ENCODE results near the gene C1QTNF9B. TPM values are rescaled to one million over a fixed set of nuclear protein-coding genes. Genes with fewer than 3 reads are reported as not detected.

Gene C1QTNF9B
- total RNA-seq, 1 donor from 2014 or later, result not detected

DNA sequence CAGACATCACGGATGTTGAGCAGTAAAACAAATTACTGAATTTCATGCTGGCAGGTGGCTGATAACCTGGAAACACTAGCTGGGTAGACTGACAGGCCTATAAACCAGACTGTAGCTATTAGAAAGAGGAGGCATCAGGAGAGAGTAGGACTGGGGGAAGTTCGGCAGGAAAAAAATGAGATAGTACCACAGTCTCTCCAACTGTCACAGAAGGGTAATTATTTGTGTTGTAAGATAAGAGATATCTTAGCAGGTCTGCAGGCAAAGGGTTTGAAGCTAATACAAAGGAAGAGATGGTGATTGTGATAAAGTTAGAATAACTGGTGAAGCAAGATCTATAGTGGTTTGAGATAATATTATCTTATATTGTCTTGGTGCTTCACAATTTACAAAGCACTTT is 49.8 kb downstream of the C1QTNF9B start:
- H3K27me3 Mint-ChIP-seq, result no peaks in the 10 kb centered on the region
- no peak overlapping the region for H3K4me3 Mint-ChIP-seq
- H3K27ac Mint-ChIP-seq, result no peak overlapping the region
- DNase-seq (ENCODE audit: extremely low spot score, unreplicated experiment), result no peak
- no peaks in the 10 kb centered on the region for H3K9me3 Mint-ChIP-seq
- H3K4me1 Mint-ChIP-seq (ENCODE audit: unreplicated experiment), result peaks cover 22% of the 10 kb centered on the region
- TF ChIP-seq, protein P1, sequence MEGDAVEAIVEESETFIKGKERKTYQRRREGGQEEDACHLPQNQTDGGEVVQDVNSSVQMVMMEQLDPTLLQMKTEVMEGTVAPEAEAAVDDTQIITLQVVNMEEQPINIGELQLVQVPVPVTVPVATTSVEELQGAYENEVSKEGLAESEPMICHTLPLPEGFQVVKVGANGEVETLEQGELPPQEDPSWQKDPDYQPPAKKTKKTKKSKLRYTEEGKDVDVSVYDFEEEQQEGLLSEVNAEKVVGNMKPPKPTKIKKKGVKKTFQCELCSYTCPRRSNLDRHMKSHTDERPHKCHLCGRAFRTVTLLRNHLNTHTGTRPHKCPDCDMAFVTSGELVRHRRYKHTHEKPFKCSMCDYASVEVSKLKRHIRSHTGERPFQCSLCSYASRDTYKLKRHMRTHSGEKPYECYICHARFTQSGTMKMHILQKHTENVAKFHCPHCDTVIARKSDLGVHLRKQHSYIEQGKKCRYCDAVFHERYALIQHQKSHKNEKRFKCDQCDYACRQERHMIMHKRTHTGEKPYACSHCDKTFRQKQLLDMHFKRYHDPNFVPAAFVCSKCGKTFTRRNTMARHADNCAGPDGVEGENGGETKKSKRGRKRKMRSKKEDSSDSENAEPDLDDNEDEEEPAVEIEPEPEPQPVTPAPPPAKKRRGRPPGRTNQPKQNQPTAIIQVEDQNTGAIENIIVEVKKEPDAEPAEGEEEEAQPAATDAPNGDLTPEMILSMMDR (conservative IDR thresholded peaks at IDR 0.05), result no peak
- H3K36me3 Mint-ChIP-seq, result peaks cover 10% of the 10 kb centered on the region

DNA sequence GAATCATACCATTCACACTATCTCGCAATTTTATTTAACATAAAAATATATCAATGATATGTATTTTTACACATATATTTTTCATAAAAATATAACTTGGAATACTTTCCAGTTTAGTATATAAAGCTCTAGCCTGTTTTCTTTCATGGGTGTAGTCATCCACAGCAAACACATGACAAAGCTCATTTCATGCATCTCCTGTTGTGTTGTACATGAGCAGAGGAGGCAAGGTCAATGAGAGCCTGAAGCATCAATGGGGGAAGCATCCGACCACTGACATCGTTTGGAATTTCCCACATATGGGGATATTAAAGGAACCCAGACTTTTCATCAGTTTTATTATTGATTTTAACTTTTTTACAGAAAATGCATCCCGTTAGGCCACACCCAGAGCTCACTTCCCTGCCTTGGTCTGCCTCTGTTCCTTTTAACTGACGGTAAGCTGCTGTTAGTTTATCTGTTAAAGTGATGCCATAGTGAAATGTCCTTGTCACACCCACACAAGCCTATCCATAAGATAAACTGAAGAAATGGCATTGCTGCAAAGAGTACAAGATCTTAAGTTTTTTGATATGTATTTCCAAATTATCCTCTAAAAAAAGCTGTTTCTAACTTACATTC is 52.1 kb downstream of the C1QTNF9B start:
- Mint-ChIP-seq H3K9me3 (no peaks in the 10 kb centered on the region), H3K27ac (no peak overlapping the region), H3K36me3 (peaks cover 14% of the 10 kb centered on the region), H3K4me1 (ENCODE audit: unreplicated experiment) (peaks cover 18% of the 10 kb centered on the region), H3K27me3 (no peaks in the 10 kb centered on the region), H3K4me3 (no peak overlapping the region)
- TF ChIP-seq, protein P1 (conservative IDR thresholded peaks at IDR 0.05), result no peak
- DNase-seq (ENCODE audit: extremely low spot score, unreplicated experiment), result no peak

DNA sequence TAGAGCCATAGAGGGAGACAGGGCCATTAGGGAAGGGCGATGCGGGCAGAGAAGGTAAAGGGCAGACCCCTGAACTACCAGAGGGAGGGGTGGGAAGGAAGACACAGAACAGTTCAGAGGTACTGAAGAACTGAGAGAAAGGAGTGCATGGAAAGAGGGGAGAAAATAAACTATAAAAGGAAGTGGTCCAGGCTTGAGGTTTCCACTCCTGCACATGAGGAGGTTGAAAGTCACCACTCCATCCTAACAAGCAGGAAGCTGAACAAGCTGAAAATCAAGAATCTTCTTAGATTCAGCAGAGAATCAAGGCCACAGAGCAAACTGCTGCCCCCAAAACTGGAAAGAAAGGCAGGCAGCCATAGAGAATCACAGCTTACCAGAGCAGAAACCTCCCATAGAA is 53.2 kb downstream of the C1QTNF9B start:
- Mint-ChIP-seq H3K9me3 (no peaks in the 10 kb centered on the region), H3K27ac (no peak overlapping the region), H3K4me1 (ENCODE audit: unreplicated experiment) (peaks cover 18% of the 10 kb centered on the region), H3K4me3 (no peak overlapping the region), H3K36me3 (peaks cover 21% of the 10 kb centered on the region), H3K27me3 (no peaks in the 10 kb centered on the region)
- TF ChIP-seq, protein P1 (conservative IDR thresholded peaks at IDR 0.05), result no peak
- no peak for DNase-seq (ENCODE audit: extremely low spot score, unreplicated experiment)

DNA sequence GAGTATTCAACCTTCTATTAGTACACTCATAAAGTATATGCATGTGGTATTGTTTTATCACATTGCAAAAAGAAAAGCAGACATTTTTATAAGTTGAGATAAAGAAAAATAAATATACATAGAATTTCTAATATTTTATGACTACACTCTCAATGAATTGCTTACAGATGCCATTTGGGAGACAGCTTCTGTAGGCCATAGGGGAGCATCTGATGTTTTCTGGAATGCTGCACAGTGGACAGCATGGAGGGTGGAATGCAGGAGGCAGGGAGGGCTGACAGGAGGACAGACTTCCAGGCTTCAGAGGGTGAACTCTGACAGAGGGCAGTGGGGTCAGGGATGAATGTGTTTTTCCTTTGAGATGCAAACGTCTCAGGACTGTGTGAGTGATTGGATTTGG is 53.9 kb downstream of the C1QTNF9B start:
- no peak overlapping the region for H3K27ac Mint-ChIP-seq
- TF ChIP-seq, protein P1 (conservative IDR thresholded peaks at IDR 0.05), result no peak
- H3K4me3 Mint-ChIP-seq, result no peak overlapping the region
- H3K9me3 Mint-ChIP-seq, result no peaks in the 10 kb centered on the region
- H3K36me3 Mint-ChIP-seq, result peaks cover 28% of the 10 kb centered on the region
- DNase-seq (ENCODE audit: extremely low spot score, unreplicated experiment), result no peak
- H3K27me3 Mint-ChIP-seq, result no peaks in the 10 kb centered on the region
- H3K4me1 Mint-ChIP-seq (ENCODE audit: unreplicated experiment), result peaks cover 17% of the 10 kb centered on the region

DNA sequence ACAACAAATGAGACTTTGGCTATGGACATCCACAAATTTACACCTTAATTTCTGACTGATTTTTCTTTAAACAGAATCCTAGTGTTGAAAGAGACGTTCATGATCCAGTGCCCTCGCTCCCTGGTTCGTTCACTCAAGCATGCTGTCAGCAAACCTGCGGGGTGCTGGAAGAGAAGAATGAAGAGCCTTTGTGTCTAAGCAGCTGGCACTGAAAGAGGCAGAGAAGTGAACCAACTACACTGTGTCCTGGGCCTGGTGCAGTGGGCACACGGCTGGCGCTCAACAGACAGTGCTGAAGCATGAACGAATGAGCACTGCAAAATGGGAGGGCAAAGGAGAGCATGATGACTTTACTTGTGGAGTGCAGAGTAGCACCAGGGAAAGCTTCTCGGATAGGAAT is 54.9 kb downstream of the C1QTNF9B start:
- H3K4me3 Mint-ChIP-seq, result no peak overlapping the region
- no peaks in the 10 kb centered on the region for H3K9me3 Mint-ChIP-seq
- no peaks in the 10 kb centered on the region for H3K27me3 Mint-ChIP-seq
- peaks cover 9% of the 10 kb centered on the region for H3K4me1 Mint-ChIP-seq (ENCODE audit: unreplicated experiment)
- TF ChIP-seq, protein P1 (conservative IDR thresholded peaks at IDR 0.05), result no peak
- DNase-seq (ENCODE audit: extremely low spot score, unreplicated experiment), result no peak
- H3K27ac Mint-ChIP-seq, result no peak overlapping the region
- H3K36me3 Mint-ChIP-seq, result peaks cover 30% of the 10 kb centered on the region

Other genes starting within 250 kb of the C1QTNF9B start
- 29.9 and 41.8 TPM in 2 replicates for gene MIPEP, start 8.1 kb downstream of the C1QTNF9B start, total RNA-seq (ENCODE audit: low replicate concordance)